HUES64 (cell line): Measurements from ENCODE around the gene PIN4. TPM values are rescaled to one million over a fixed set of nuclear protein-coding genes. Genes with fewer than 3 reads are reported as not detected.
A peak's percentile ranks its signal among the peaks of the same experiment; 100 is the strongest.

Source experiments
- H3K27ac ChIP-seq: 2 replicates; pipeline ENCODE4 v1.7.0; 2013; ENCODE audit warnings: low read depth, low read length, inconsistent platforms
- H3K27me3 ChIP-seq: 2 replicates; pipeline ENCODE4 v1.6.1; 2013; ENCODE audit warnings: mild to moderate bottlenecking, low read length; ENCODE audit not compliant: insufficient read depth
- H3K36me3 ChIP-seq: 2 replicates; pipeline ENCODE4 v1.6.1; 2013; ENCODE audit warnings: mild to moderate bottlenecking, low read length; ENCODE audit not compliant: insufficient read depth
- H3K4me1 ChIP-seq: 2 replicates; pipeline ENCODE4 v1.6.1; 2013; ENCODE audit warnings: mild to moderate bottlenecking, low read length, moderate library complexity; ENCODE audit not compliant: insufficient read depth
- H3K4me3 ChIP-seq: 2 replicates; pipeline ENCODE4 v1.5.1; 2013; ENCODE audit warnings: mild to moderate bottlenecking, low read length, moderate library complexity
- H3K9ac ChIP-seq: 2 replicates; pipeline ENCODE4 v1.6.1; 2013; ENCODE audit warnings: mild to moderate bottlenecking, low read depth, low read length
- H3K9me3 ChIP-seq: 2 replicates; pipeline ENCODE4 v1.6.1; 2013; ENCODE audit warnings: low read depth, low read length; ENCODE audit not compliant: insufficient read depth
- WGBS: fragments of 150-250, 120-280 bp; methylation state at CpG from one replicate; pipeline ENCODE4 v1.1.7; 2013; ENCODE audit warnings: missing lambda C conversion rate; 5-methylcytosine and 5-hydroxymethylcytosine counted together
- polyA plus RNA-seq, 2 experiments: library from polyadenylated mRNA; stranded (reverse); fragments of 50-300 nt; gene quantifications; one replicate each; pipeline ENCODE4 v1.2.3, GENCODE V29; 2013

Gene PIN4
- 27.0 TPM for polyA plus RNA-seq (2013, experiment 1 of 2)
- polyA plus RNA-seq (2013, experiment 2 of 2), result 31.1 TPM

DNA sequence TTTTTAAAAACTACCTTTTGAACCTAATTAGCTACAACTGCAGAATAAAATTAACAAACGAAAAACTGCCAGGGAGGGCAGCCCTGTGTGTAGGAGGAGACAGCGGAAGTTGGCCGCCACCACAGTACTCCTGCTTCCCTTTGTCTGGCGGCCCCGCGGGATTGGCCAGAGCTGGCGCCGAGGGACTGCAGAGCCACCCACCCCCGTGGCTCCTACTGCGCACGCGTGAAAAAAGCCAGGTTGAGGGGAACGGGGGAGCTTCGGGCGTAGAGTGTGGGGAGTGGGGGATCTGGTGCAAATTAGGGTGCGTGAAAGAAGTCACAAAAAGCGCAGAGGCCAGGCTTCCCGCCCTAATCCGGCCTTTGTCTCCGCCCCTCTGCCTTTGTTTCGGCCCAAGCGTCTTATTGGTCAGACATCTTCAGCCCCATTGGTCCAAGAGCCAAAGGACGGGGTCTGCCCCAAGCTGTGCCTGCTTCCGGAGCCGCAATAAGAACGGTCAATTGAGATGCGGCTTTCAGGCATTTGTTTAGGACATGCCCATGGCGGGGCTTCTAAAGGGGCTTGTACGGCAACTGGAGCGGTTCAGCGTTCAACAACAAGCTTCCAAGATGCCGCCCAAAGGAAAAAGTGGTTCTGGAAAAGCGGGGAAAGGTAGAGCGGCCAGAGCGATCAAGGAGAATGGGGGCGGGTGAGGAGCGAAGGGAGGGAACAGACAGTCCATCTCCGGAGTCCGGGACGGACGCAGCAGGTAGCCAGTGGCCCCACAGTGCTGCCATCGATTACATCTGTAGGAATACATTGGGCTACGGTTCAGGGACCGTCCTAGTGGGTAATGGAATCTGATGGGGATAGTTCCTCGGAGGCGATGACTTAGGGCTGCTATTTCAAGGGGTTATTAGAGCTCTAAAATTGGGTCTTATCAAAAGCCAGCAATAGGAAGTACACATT is at the start of gene PIN4:
Gene PIN4, plus strand, starts transcription at position 580 of the 948 bp plus-strand sequence. Its CDS starts 29 bp downstream, at position 609.
- WGBS, result under 1% methylated on average over 45 of the region's 46 CpGs
- H3K27ac ChIP-seq, result peak within 1 kb of the TSS; percentile 97
- peak within 1 kb of the TSS; percentile 91 for H3K4me3 ChIP-seq

GRCh38 chrX:72132456-72132855 is 49.1 kb upstream of the PIN4 start:
- Histone ChIP-seq H3K9ac (no peak overlapping the region), H3K4me1 (no peaks in the 10 kb centered on the region), H3K36me3 (no peaks in the 10 kb centered on the region; the same call in 1 of the 2 replicates), H3K9me3 (no peaks in the 10 kb centered on the region), H3K27ac (no peak overlapping the region), H3K27me3 (peaks cover 55% of the 10 kb centered on the region), H3K4me3 (peak overlapping the region; percentile 51; the same call in 1 of the 2 replicates)
- 89% methylated on average over 3 of the region's 3 CpGs for WGBS

More for the DNA sequence above, at the start of gene PIN4:
- H3K9ac ChIP-seq, result peak within 1 kb of the TSS; percentile 97
- no peaks in the 10 kb centered on the region for H3K27me3 ChIP-seq
- H3K4me1 ChIP-seq, result peaks cover 3% of the 10 kb centered on the region; the same call in 1 of the 2 replicates
- no peaks in the 10 kb centered on the region for H3K9me3 ChIP-seq
- peaks cover 3% of the 10 kb centered on the region for H3K36me3 ChIP-seq

DNA sequence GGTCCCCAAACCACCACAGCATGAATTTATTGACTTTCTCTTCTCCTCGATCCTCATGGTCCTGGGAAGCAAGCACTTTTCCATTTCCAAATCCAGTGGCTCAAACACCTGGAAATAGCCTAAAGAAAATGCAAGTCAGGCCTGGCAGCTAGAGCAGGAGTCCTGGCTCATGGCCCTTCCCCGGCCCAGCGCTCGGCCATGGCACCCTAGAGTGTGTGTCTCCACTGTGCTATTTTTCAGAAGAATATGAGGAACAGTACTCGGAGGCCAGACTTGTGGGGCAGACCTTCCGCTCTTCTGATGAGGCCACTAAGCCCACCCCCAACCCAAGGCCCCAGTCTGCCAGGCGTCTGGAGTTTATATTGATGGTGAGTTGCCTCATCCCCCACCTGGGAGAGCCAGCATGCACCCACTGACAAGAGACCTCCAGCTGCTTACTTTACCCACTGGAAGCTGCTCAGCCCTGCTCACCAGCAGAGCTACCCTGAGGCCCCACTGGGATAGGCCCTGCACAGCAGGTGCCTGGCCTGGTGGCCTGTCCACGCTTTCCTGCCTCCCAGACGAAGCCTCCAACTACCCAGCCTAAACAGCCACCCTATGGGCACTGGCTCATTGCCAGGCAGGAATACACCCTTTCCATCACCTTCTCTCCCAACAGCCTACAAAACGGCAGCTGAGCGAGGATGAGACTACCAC is 47.6 kb upstream of the PIN4 start:
- Histone ChIP-seq H3K9ac (no peak overlapping the region), H3K9me3 (no peaks in the 10 kb centered on the region), H3K27me3 (peaks cover 43% of the 10 kb centered on the region), H3K27ac (no peak overlapping the region), H3K4me1 (no peaks in the 10 kb centered on the region), H3K4me3 (no peak overlapping the region), H3K36me3 (peaks cover 7% of the 10 kb centered on the region)
- 93% methylated on average over 10 of the region's 11 CpGs for WGBS

DNA sequence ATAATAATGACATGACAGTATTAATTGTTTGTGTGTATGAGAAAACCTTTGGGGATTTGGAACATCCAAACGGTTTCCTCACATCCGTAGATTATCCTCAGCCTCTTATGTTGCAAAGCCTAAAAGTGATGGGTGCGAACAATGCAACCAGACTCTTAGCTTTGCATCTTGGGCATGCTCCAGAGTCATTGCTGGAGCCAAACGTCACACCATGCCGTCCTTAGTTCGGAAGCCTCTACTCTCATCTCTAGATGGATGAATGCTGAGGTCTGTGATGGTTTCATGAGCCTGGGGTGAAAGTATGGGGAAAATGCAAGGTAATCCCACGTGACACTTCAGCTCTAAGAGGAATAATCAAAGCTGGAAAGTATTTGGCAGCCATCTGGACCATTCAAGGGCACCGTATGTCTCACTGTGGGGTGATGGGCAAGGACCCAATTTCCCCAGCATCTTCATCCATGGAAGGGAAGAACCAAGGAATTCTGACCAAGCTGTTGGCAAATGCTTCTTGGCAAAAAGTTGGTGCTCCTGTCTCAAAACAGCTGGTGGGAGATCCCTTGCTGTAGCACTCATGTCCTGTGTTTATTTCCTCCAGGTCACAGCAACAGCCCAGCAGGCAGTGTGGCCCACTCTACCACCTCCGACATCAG is 43.6 kb upstream of the PIN4 start:
- no peaks in the 10 kb centered on the region for H3K9me3 ChIP-seq
- peaks cover 7% of the 10 kb centered on the region for H3K27me3 ChIP-seq
- H3K4me1 ChIP-seq, result no peaks in the 10 kb centered on the region
- WGBS, result 95% methylated on average over 9 of the region's 9 CpGs
- H3K9ac ChIP-seq, result no peak overlapping the region
- H3K27ac ChIP-seq, result no peak overlapping the region
- H3K4me3 ChIP-seq, result no peak overlapping the region
- peaks cover 22% of the 10 kb centered on the region for H3K36me3 ChIP-seq

- Histone ChIP-seq H3K9me3 (no peaks in the 10 kb centered on the region), H3K4me1 (no peaks in the 10 kb centered on the region), H3K27ac (no peak overlapping the region), H3K9ac (no peak overlapping the region), H3K36me3 (peaks cover 34% of the 10 kb centered on the region), H3K27me3 (no peaks in the 10 kb centered on the region), H3K4me3 (no peak overlapping the region)
- WGBS, result 96% methylated on average over 8 of the region's 8 CpGs
These were observed 42.0 kb upstream of the PIN4 start for GRCh38 chrX:72139538-72139937.

DNA sequence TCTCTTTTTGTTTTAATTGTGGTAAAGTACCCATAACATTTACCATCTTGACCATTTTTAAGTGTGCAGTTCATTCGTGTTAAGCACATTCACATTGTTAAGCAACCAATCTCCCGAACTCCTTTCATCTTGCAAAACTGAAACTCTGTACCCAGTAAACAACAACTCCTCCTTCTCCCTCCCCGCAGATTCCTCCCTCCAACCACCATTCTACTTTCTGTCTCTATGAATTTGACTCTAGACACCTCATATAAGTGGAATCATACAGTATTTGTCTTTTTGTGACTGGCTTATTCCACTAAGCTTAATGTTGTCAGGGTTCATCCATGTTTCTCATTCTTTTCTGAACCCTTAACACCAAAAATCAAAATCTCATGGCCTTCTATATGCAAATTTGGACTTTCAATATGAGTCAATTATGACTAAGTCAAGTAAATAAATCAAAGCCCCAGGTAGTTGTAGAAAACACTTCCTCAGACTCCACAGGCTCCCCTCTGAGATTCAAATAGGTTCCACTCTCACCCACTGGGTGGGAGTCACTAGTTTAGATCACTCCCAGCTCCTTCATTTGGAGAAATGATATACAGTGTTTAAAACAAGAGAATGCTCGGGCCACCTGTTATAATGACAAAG is 40.1 kb upstream of the PIN4 start:
- H3K36me3 ChIP-seq, result peaks cover 34% of the 10 kb centered on the region
- no peaks in the 10 kb centered on the region for H3K27me3 ChIP-seq
- no peaks in the 10 kb centered on the region for H3K9me3 ChIP-seq
- H3K9ac ChIP-seq, result no peak overlapping the region
- H3K4me1 ChIP-seq, result no peaks in the 10 kb centered on the region
- 85% methylated on average over 4 of the region's 4 CpGs for WGBS
- H3K27ac ChIP-seq, result no peak overlapping the region
- H3K4me3 ChIP-seq, result no peak overlapping the region

- no peak overlapping the region for H3K27ac ChIP-seq
These were observed 39.3 kb upstream of the PIN4 start for GRCh38 chrX:72142094-72142793.

DNA sequence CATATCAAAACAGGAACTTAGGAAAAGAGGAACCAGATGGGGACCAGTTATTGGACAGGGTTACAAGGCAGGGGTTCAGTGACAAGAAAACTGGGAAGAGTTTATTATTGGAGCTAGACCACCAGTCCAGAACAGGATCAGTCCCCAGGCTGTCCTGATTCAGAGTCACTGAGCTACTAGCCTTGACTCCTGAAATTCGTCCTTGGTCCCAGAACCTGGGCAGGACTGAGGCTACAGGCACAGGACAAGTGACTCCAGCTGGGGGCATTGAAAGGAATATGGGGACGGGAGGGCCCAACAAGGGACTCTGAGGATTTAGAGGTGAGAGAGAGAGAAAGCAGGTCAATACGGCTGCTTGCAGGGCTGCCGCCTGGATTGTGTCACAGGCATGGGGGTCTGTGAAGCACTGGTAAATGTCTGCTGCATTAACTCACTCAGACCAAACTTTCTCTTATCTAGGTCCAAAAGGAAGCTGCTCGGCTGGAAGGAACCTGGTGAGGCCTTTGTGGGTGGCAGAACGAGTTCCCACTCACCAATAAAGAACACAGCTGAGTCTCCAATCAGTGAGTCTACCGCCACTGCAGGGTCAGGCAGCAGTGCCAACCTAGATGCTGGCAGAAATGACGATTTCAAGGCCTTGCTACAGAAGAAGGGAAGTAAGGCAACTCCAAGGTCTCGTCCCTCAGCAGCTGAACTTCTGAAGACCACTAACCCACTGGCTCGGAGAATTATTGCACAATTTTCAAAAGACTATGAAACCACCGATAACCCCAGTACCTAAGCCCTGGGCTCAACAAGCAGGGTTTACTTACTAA is 38.6 kb upstream of the PIN4 start:
- no peaks in the 10 kb centered on the region for H3K27me3 ChIP-seq
- H3K4me1 ChIP-seq, result no peaks in the 10 kb centered on the region
- no peaks in the 10 kb centered on the region for H3K9me3 ChIP-seq

More at GRCh38 chrX:72142094-72142793, 39.3 kb upstream of the PIN4 start:
- Histone ChIP-seq H3K9ac (no peak overlapping the region), H3K4me1 (no peaks in the 10 kb centered on the region), H3K4me3 (no peak overlapping the region), H3K36me3 (peaks cover 34% of the 10 kb centered on the region), H3K9me3 (no peaks in the 10 kb centered on the region), H3K27me3 (no peaks in the 10 kb centered on the region)
- 86% methylated on average over 8 of the region's 8 CpGs for WGBS

GRCh38 chrX:72143609-72143907 is 38.0 kb upstream of the PIN4 start:
- Histone ChIP-seq H3K4me3 (no peak overlapping the region), H3K9ac (no peak overlapping the region), H3K27me3 (no peaks in the 10 kb centered on the region), H3K4me1 (no peaks in the 10 kb centered on the region), H3K36me3 (peaks cover 31% of the 10 kb centered on the region), H3K9me3 (no peaks in the 10 kb centered on the region), H3K27ac (no peak overlapping the region)
- WGBS, result 88% methylated on average over 2 of the region's 2 CpGs

More for the DNA sequence above, 38.6 kb upstream of the PIN4 start:
- Histone ChIP-seq H3K4me3 (no peak overlapping the region), H3K27ac (no peak overlapping the region), H3K9ac (no peak overlapping the region), H3K36me3 (peaks cover 34% of the 10 kb centered on the region)
- WGBS, result 88% methylated on average over 10 of the region's 11 CpGs

- Histone ChIP-seq H3K27ac (no peak overlapping the region), H3K9ac (no peak overlapping the region), H3K27me3 (no peaks in the 10 kb centered on the region), H3K9me3 (no peaks in the 10 kb centered on the region), H3K36me3 (peaks cover 18% of the 10 kb centered on the region), H3K4me3 (no peak overlapping the region), H3K4me1 (no peaks in the 10 kb centered on the region)
- 0% methylated on average over 1 of the region's 2 CpGs for WGBS
These were observed 36.4 kb upstream of the PIN4 start for GRCh38 chrX:72145181-72145580.
